Measurements from ENCODE around the gene BANP. TPM values are rescaled to one million over a fixed set of nuclear protein-coding genes. Genes with fewer than 3 reads are reported as not detected.
A peak's percentile ranks its signal among the peaks of the same experiment; 100 is the strongest.

Gene BANP
- total RNA-seq, 5 donors from 2014 or later (not counting 1 experiment from before 2014, with no cell fraction given) = 57.1 to 81.9 (median 69.4) TPM

DNA sequence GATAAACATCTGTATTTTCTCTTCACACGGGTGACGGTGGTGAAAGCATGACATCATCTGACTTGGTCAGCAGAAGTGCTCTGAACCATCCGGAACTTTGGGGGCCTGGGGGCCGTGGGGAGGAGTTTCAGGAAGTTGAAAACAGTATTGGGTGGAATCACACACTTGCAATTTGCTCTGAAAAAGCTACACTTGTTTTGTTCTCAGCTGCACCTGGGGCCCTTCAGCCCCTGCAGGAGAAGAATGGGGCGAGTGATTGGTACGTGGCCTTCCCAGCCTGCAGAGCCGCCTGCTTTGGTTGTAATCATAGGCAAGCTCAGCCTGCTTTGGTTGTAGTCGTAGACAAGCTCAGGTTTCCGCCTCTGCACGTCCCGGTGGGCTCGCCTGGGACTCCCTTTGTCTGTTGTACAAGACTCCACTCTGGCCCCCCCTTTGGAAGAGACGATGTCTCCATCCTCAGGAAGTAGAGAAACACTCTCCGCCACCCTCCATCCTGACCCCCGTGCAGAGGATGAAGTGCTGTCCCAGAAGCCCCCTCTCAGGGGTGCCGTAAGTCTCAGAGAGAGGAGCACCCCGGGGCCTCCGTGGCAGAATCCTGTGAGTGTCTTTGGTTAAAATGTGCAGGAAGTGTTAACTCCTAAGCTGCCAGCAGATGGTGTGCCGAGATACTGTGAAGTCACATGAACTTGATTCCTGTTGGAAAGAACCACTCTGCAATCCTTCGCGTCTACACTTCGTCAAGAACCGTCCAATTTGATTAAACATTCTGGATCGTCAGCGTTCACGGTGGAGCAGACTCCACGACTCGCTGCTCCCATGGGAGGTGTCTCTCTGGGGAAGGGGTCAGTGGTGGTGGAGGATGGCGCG lies 5.4 kb downstream of the BANP start:
- CTCF ChIA-PET = interaction anchor here in 1 of 2 donors (0.6 kb wide), 1 partner anchor 11 kb away, joined by 6 read pairs; no protein-coding TSS in a partner anchor

GRCh38 chr16:87957296-87958094 lies 6.3 kb downstream of the BANP start:
- H3K36me3 Mint-ChIP-seq = peaks cover 27% of the 10 kb centered on the region
- 94% methylated on average over 32 of the region's 34 CpGs for WGBS (ENCODE audit: insufficient coverage)
- H3K27ac Mint-ChIP-seq = peak overlapping the region; percentile 90 to 91
- no peak for DNase-seq
- peak overlapping the region; percentile 72 to 89 (median 78) for H3K4me3 Mint-ChIP-seq
- Histone ChIP-seq H3K4me3 (ENCODE audit: control insufficient read depth in 1 of 2, extremely low read depth in 1 of 2, low read length in 1 of 2) (peak overlapping the region in 1 of 2 donors; percentile 18), H3K27ac (ENCODE audit: low read length) (peak overlapping the region; percentile 72), H3K9me3 (no peaks in the 10 kb centered on the region), H3K36me3 (ENCODE audit: control insufficient read depth in 2 of 2, extremely low read depth in 1 of 2, insufficient read depth in 1 of 2, low read length in 1 of 2) (peaks cover 14 to 16% of the 10 kb centered on the region in 2 donors), H3K27me3 (replicated peaks in 1 of 2; ENCODE audit: control insufficient read depth in 2 of 2, extremely low read depth in 1 of 2, insufficient read depth in 2 of 2, low read length in 1 of 2) (no peaks in the 10 kb centered on the region), H3K4me1 (ENCODE audit: control insufficient read depth in 1 of 2, extremely low read depth in 1 of 2, insufficient read depth in 2 of 2, low read length in 2 of 2) (peaks cover 35 to 72% of the 10 kb centered on the region in 2 experiments)
- no peak for ATAC-seq (replicated peaks in 1 of 4)
- H3K4me1 Mint-ChIP-seq = peaks cover 74 to 93% (median 92%) of the 10 kb centered on the region in 3 donors
- no peaks in the 10 kb centered on the region for H3K9me3 Mint-ChIP-seq
- ChIA-PET CTCF (interaction anchor here in 1 of 2 donors (0.6 kb wide), 1 partner anchor 10 kb away, joined by 6 read pairs; no protein-coding TSS in a partner anchor), POLR2A (no interaction called here)
- no peaks in the 10 kb centered on the region for H3K27me3 Mint-ChIP-seq

More for the DNA sequence above, 5.4 kb downstream of the BANP start:
- H3K4me3 Mint-ChIP-seq = peak overlapping the region; percentile 72 to 89 (median 78)
- POLR2A ChIA-PET = interaction anchor here in 1 of 2 donors (0.5 kb wide), 1 partner anchor 580 kb away, joined by 3 read pairs; no protein-coding TSS in a partner anchor
- WGBS (ENCODE audit: insufficient coverage) = 25% methylated on average over 27 of the region's 30 CpGs
- H3K4me1 Mint-ChIP-seq = peaks cover 79 to 95% (median 95%) of the 10 kb centered on the region in 3 donors
- Histone ChIP-seq H3K36me3 (ENCODE audit: control insufficient read depth in 2 of 2, extremely low read depth in 1 of 2, insufficient read depth in 1 of 2, low read length in 1 of 2) (peaks cover 14 to 16% of the 10 kb centered on the region in 2 donors), H3K9me3 (no peaks in the 10 kb centered on the region), H3K4me1 (ENCODE audit: control insufficient read depth in 1 of 2, extremely low read depth in 1 of 2, insufficient read depth in 2 of 2, low read length in 2 of 2) (peaks cover 40 to 81% of the 10 kb centered on the region in 2 experiments), H3K27ac (ENCODE audit: low read length) (peak overlapping the region; percentile 72), H3K27me3 (replicated peaks in 1 of 2; ENCODE audit: control insufficient read depth in 2 of 2, extremely low read depth in 1 of 2, insufficient read depth in 2 of 2, low read length in 1 of 2) (no peaks in the 10 kb centered on the region), H3K4me3 (ENCODE audit: control insufficient read depth in 1 of 2, extremely low read depth in 1 of 2, low read length in 1 of 2) (peak overlapping the region; percentile 26 to 49)
- H3K36me3 Mint-ChIP-seq = peaks cover 29% of the 10 kb centered on the region
- peak overlapping the region; percentile 90 to 91 for H3K27ac Mint-ChIP-seq
- no peaks in the 10 kb centered on the region for H3K27me3 Mint-ChIP-seq
- DNase-seq = peak; percentile 23 to 94 (median 82)
- no peaks in the 10 kb centered on the region for H3K9me3 Mint-ChIP-seq
- ATAC-seq (replicated peaks in 1 of 4) = peak; percentile 36 to 75 (median 40)

- no peak for DNase-seq
- ChIA-PET POLR2A (no interaction called here), CTCF (interaction anchor here in 1 of 2 donors (0.5 kb wide), 1 partner anchor 54 kb away, joined by 3 read pairs; no protein-coding TSS in a partner anchor)
- Histone ChIP-seq H3K27me3 (replicated peaks in 1 of 2; ENCODE audit: control insufficient read depth in 2 of 2, extremely low read depth in 1 of 2, insufficient read depth in 2 of 2, low read length in 1 of 2) (no peaks in the 10 kb centered on the region), H3K4me1 (ENCODE audit: control insufficient read depth in 1 of 2, extremely low read depth in 1 of 2, insufficient read depth in 2 of 2, low read length in 2 of 2) (peaks cover 37 to 72% of the 10 kb centered on the region in 2 experiments), H3K9me3 (no peaks in the 10 kb centered on the region), H3K4me3 (ENCODE audit: control insufficient read depth in 1 of 2, extremely low read depth in 1 of 2, low read length in 1 of 2) (no peak overlapping the region), H3K36me3 (ENCODE audit: control insufficient read depth in 2 of 2, extremely low read depth in 1 of 2, insufficient read depth in 1 of 2, low read length in 1 of 2) (peaks cover 6 to 9% of the 10 kb centered on the region in 2 donors), H3K27ac (ENCODE audit: low read length) (no peak overlapping the region)
- Mint-ChIP-seq H3K27me3 (no peaks in the 10 kb centered on the region), H3K4me3 (peak overlapping the region in 1 of 3 donors; percentile 89), H3K27ac (no peak overlapping the region), H3K9me3 (no peaks in the 10 kb centered on the region), H3K4me1 (peaks cover 79 to 94% (median 93%) of the 10 kb centered on the region in 3 donors), H3K36me3 (peaks cover 22% of the 10 kb centered on the region)
- WGBS (ENCODE audit: insufficient coverage) = 98% methylated on average over 8 of the region's 9 CpGs
- ATAC-seq (replicated peaks in 1 of 4) = no peak
These were observed 7.4 kb downstream of the BANP start for GRCh38 chr16:87958632-87959031.

DNA sequence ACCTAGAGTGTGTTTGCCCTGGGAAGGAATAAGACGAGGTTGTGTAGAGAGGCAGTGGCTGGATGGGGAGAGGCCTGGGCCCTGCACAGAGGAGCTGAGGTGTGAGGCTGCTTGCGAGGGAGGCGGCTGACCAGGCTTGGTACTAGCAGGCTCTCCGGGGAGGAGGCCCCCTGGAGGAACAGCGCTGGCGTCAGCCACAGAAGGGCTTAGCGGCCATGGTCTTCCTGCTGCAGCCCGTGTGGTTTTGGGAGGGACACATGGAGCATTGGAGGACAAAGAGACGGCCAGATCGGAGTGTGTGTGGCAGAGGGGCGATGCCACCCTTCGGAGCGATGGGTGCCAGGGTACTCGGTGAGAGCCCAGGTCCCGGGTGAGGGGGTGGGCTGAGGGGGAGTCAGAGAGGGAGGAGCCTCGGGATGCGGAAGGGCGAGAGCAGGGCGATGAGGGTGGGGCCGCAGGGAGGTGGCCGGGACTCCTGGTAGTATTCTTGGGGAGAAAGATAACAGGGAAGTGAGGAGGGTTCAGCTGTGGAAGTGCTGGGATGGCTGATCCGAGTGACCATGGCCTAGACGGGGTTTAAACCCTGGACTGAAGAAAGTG lies 8.3 kb downstream of the BANP start:
- Histone ChIP-seq H3K9me3 (no peaks in the 10 kb centered on the region), H3K27ac (ENCODE audit: low read length) (no peak overlapping the region), H3K36me3 (ENCODE audit: control insufficient read depth in 2 of 2, extremely low read depth in 1 of 2, insufficient read depth in 1 of 2, low read length in 1 of 2) (peaks cover 6 to 9% of the 10 kb centered on the region in 2 donors), H3K27me3 (replicated peaks in 1 of 2; ENCODE audit: control insufficient read depth in 2 of 2, extremely low read depth in 1 of 2, insufficient read depth in 2 of 2, low read length in 1 of 2) (no peaks in the 10 kb centered on the region), H3K4me1 (ENCODE audit: control insufficient read depth in 1 of 2, extremely low read depth in 1 of 2, insufficient read depth in 2 of 2, low read length in 2 of 2) (peaks cover 37 to 74% of the 10 kb centered on the region in 2 experiments), H3K4me3 (ENCODE audit: control insufficient read depth in 1 of 2, extremely low read depth in 1 of 2, low read length in 1 of 2) (no peak overlapping the region)
- H3K4me1 Mint-ChIP-seq = peaks cover 79 to 94% (median 93%) of the 10 kb centered on the region in 3 donors
- peaks cover 18% of the 10 kb centered on the region for H3K36me3 Mint-ChIP-seq
- DNase-seq = no peak
- H3K9me3 Mint-ChIP-seq = no peaks in the 10 kb centered on the region
- H3K27ac Mint-ChIP-seq = peak overlapping the region; percentile 55 to 75
- peak overlapping the region; percentile 54 to 89 (median 58) for H3K4me3 Mint-ChIP-seq
- POLR2A ChIA-PET = no interaction called here
- no peak for ATAC-seq (replicated peaks in 1 of 4)
- WGBS (ENCODE audit: insufficient coverage) = 76% methylated on average over 22 of the region's 23 CpGs
- CTCF ChIA-PET = no interaction called here
- no peaks in the 10 kb centered on the region for H3K27me3 Mint-ChIP-seq

GRCh38 chr16:87960296-87960695 lies 9.1 kb downstream of the BANP start:
- peak overlapping the region in 2 of 3 donors; percentile 29 to 89 for H3K4me3 Mint-ChIP-seq
- no peak for DNase-seq
- WGBS (ENCODE audit: insufficient coverage) = 90% methylated on average over 3 of the region's 5 CpGs
- no peak overlapping the region for H3K27ac ChIP-seq (ENCODE audit: low read length)
- peaks cover 85 to 94% (median 93%) of the 10 kb centered on the region in 3 donors for H3K4me1 Mint-ChIP-seq
- ChIA-PET POLR2A (no interaction called here), CTCF (no interaction called here)
- peak overlapping the region in 1 of 2 donors; percentile 55 for H3K27ac Mint-ChIP-seq
- peaks cover 18% of the 10 kb centered on the region for H3K36me3 Mint-ChIP-seq
- H3K4me3 ChIP-seq (ENCODE audit: control insufficient read depth in 1 of 2, extremely low read depth in 1 of 2, low read length in 1 of 2) = no peak overlapping the region
- no peaks in the 10 kb centered on the region for H3K9me3 Mint-ChIP-seq
- no peak for ATAC-seq (replicated peaks in 1 of 4)
- H3K4me1 ChIP-seq (ENCODE audit: control insufficient read depth in 1 of 2, extremely low read depth in 1 of 2, insufficient read depth in 2 of 2, low read length in 2 of 2) = peaks cover 31 to 72% of the 10 kb centered on the region in 2 experiments
- peaks cover 6 to 9% of the 10 kb centered on the region in 2 donors for H3K36me3 ChIP-seq (ENCODE audit: control insufficient read depth in 2 of 2, extremely low read depth in 1 of 2, insufficient read depth in 1 of 2, low read length in 1 of 2)
- no peaks in the 10 kb centered on the region for H3K27me3 ChIP-seq (replicated peaks in 1 of 2; ENCODE audit: control insufficient read depth in 2 of 2, extremely low read depth in 1 of 2, insufficient read depth in 2 of 2, low read length in 1 of 2)
- H3K9me3 ChIP-seq = no peaks in the 10 kb centered on the region
- H3K27me3 Mint-ChIP-seq = no peaks in the 10 kb centered on the region
